Stomach (tissue), 9 donors: ENCODE data around the gene SPNS1. TPM values are rescaled to one million over a fixed set of nuclear protein-coding genes. Genes with fewer than 3 reads are reported as not detected.

Experiments
- DNase-seq, 2 donors: peaks; one replicate each; pipeline versions ENCODE4 v3.0.0 to v3.0.0-alpha.2; 2013 to 2019
- H3K27ac ChIP-seq, 5 donors: fragments of 200-600 bp in 4 of 5; sonication (generic) in 4 of 5; one replicate each; pipeline ENCODE4 v1.5.1; 2013 to 2019; ENCODE audit warnings: mild to moderate bottlenecking in 1 of 5, moderate library complexity in 1 of 5
- H3K27me3 ChIP-seq, 3 donors: fragments of 200-600 bp; sonication (generic); one replicate each; pipeline ENCODE4 v1.5.1; 2017 to 2019; ENCODE audit warnings: mixed run types in 1 of 3
- H3K36me3 ChIP-seq, 4 donors: fragments of 200-600 bp; sonication (generic); 1 replicate in 3 of 4; 2 replicates in 1 of 4; pipeline ENCODE4 v1.5.1; 2016 to 2019
- H3K4me1 ChIP-seq, 4 donors: fragments of 200-600 bp; sonication (generic); one replicate each; pipeline ENCODE4 v1.5.1; 2016 to 2019
- H3K4me3 ChIP-seq, 4 donors: fragments of 200-600 bp; sonication (generic) in 3 of 4; one replicate each; pipeline ENCODE4 v1.5.1; 2016 to 2019; ENCODE audit warnings: mild to moderate bottlenecking in 1 of 4
- H3K9me3 ChIP-seq, 4 donors: fragments of 200-600 bp; sonication (generic); one replicate each; pipeline ENCODE4 v1.5.1; 2016 to 2019
- CTCF ChIP-seq, 7 experiments: fragments of 450-650 bp in 4 of 7; fragments of 200-600 bp in 3 of 7; sonication (generic) in 3 of 7; IDR thresholded peaks; one replicate each; pipeline ENCODE4 v1.5.1; 2016 to 2019; ENCODE audit warnings: antibody characterized with exemption in 7 of 7, control low read depth in 2 of 7, mild to moderate bottlenecking in 1 of 7
- EP300 ChIP-seq: sonication (generic); formaldehyde crosslinking; IDR thresholded peaks from one replicate; pipeline ENCODE4 v1.6.1; 2017; ENCODE audit warnings: antibody characterized with exemption
- POLR2A ChIP-seq, 4 donors: fragments of 450-650 bp; IDR thresholded peaks; one replicate each; pipeline ENCODE4 v1.6.1; 2016; ENCODE audit warnings: antibody characterized with exemption in 4 of 4, control low read depth in 2 of 4, mild to moderate bottlenecking in 1 of 4, moderate library complexity in 1 of 4
- POLR2AphosphoS5 ChIP-seq, 3 donors: sonication (generic); formaldehyde crosslinking; IDR thresholded peaks; one replicate each; pipeline ENCODE4 v1.6.1; 2016; ENCODE audit warnings: antibody characterized with exemption in 3 of 3
- WGBS, 5 donors: extraction: QIAGEN DNeasy Blood & Tissue Kit in 3 of 5; methylation state at CpG; one replicate each; pipeline versions ENCODE4 v1.1.5 to v1.1.7; 2013 to 2018; 5-methylcytosine and 5-hydroxymethylcytosine counted together
- intact Hi-C: fragments of 100-400 bp; cut with DNase I; formaldehyde crosslinking; loops from one replicate; pipeline ENCODE4 v1.15.1; 2023; ENCODE audit warnings: low total_unique reads
- polyA plus RNA-seq, 3 donors: library from polyadenylated mRNA; stranded (reverse); fragments of 200-250 nt; gene quantifications; one replicate each; pipeline ENCODE4 v1.2.3, GENCODE V29; 2013
- total RNA-seq, 5 donors: library from RNA; depleted of rRNA; stranded (reverse); fragments of >200 nt; gene quantifications; one replicate each; pipeline versions ENCODE4 v1.1.0 to v1.2.3, GENCODE V29; 2014 to 2016
- donor health status: healthy with polysubstance abuse.
- donor health status: Bipolar disorder and iron deficiency.
- donor health status: healthy.

SPNS1 gene
- total and polyA plus RNA-seq, 8 donors, result 6.1 to 48.3 (median 20.3) TPM

- TF ChIP-seq EP300 (no peak), POLR2A (IDR thresholded peaks at IDR 0.05) (no peak), CTCF (IDR thresholded peaks at IDR 0.05) (no peak), POLR2AphosphoS5 (IDR thresholded peaks at IDR 0.05) (no peak)
- no peak overlapping the region for H3K27ac ChIP-seq
- no peaks in the 10 kb centered on the region for H3K36me3 ChIP-seq
- no peaks in the 10 kb centered on the region for H3K4me1 ChIP-seq
- H3K27me3 ChIP-seq, result no peaks in the 10 kb centered on the region
- DNase-seq, result no peak
- 79 to 94% (median 90%) methylated on average over 3 of the region's 3 CpGs for WGBS, 5 donors
- intact Hi-C loops, result no loop called here
- H3K9me3 ChIP-seq, result no peaks in the 10 kb centered on the region
- H3K4me3 ChIP-seq, result no peak overlapping the region
Observed at GRCh38 chr16:29014561-29015069, 40.0 kb downstream of the SPNS1 start.

- intact Hi-C loops, result no loop called here
- 85 to 91% (median 89%) methylated on average over 5 of the region's 5 CpGs for WGBS, 5 donors
- TF ChIP-seq POLR2AphosphoS5 (IDR thresholded peaks at IDR 0.05), result no peak
- TF ChIP-seq EP300, result no peak
- TF ChIP-seq CTCF (IDR thresholded peaks at IDR 0.05), result no peak
- H3K4me3 ChIP-seq, result no peak overlapping the region
- no peaks in the 10 kb centered on the region for H3K36me3 ChIP-seq
- peaks cover 0 to 19% (median 0%) of the 10 kb centered on the region in 3 donors for H3K27me3 ChIP-seq
- DNase-seq, result no peak
- no peak overlapping the region for H3K27ac ChIP-seq
- no peaks in the 10 kb centered on the region for H3K9me3 ChIP-seq
- no peaks in the 10 kb centered on the region for H3K4me1 ChIP-seq
Observed at GRCh38 chr16:29022196-29022595, 47.6 kb downstream of the SPNS1 start.

GRCh38 chr16:29023279-29024277, 49.0 kb downstream of the SPNS1 start:
- intact Hi-C loops, result no loop called here
- Histone ChIP-seq H3K27me3 (peaks cover 0 to 33% (median 0%) of the 10 kb centered on the region in 3 donors), H3K9me3 (no peaks in the 10 kb centered on the region), H3K4me3 (no peak overlapping the region), H3K4me1 (no peaks in the 10 kb centered on the region), H3K36me3 (no peaks in the 10 kb centered on the region), H3K27ac (no peak overlapping the region)
- TF ChIP-seq EP300, result no peak
- no peak for TF ChIP-seq POLR2AphosphoS5 (IDR thresholded peaks at IDR 0.05)
- TF ChIP-seq POLR2A (IDR thresholded peaks at IDR 0.05), result no peak
- no peak for TF ChIP-seq CTCF (IDR thresholded peaks at IDR 0.05)
- no peak for DNase-seq
- 67 to 78% (median 76%) methylated on average over 5 to 15 of the region's 15 CpGs for WGBS, 5 donors

GRCh38 chr16:29024278-29024677, 49.7 kb downstream of the SPNS1 start:
- no peak overlapping the region for H3K27ac ChIP-seq
- no peak overlapping the region for H3K4me3 ChIP-seq
- WGBS, 5 donors, result 57 to 77% (median 70%) methylated on average over 5 of the region's 5 CpGs
- intact Hi-C loops, result no loop called here
- no peak for TF ChIP-seq CTCF (IDR thresholded peaks at IDR 0.05)
- TF ChIP-seq EP300, result no peak
- no peak for TF ChIP-seq POLR2A (IDR thresholded peaks at IDR 0.05)
- TF ChIP-seq POLR2AphosphoS5 (IDR thresholded peaks at IDR 0.05), result no peak
- peaks cover 0 to 5% (median 0%) of the 10 kb centered on the region in 4 donors for H3K4me1 ChIP-seq
- no peak for DNase-seq
- H3K27me3 ChIP-seq, result peaks cover 0 to 40% (median 0%) of the 10 kb centered on the region in 3 donors
- no peaks in the 10 kb centered on the region for H3K36me3 ChIP-seq
- H3K9me3 ChIP-seq, result no peaks in the 10 kb centered on the region
